GM12865 (cell line): Measurements from ENCODE around the gene RGS4.
"Not testable (repeated sequence)": the region's sequence is repeated elsewhere in the genome, so short reads cannot be mapped to it uniquely, and the experiment has no call there.

Experiments used
- DNase-seq: peaks from one replicate; pipeline ENCODE4 v3.0.0; 2010; ENCODE audit warnings: low read depth
- H3K4me3 ChIP-seq: 2 replicates; pipeline ENCODE4 v1.5.1; 2011; ENCODE audit warnings: mild to moderate bottlenecking, low read depth, low read length, control low read depth
- CTCF ChIP-seq: IDR thresholded peaks from 2 replicates; pipeline ENCODE4 v1.5.1; 2011; ENCODE audit warnings: low read length, control low read depth, low read depth, inconsistent platforms; ENCODE audit not compliant: insufficient read depth; ENCODE audit errors: missing control alignments

Gene RGS4

DNA sequence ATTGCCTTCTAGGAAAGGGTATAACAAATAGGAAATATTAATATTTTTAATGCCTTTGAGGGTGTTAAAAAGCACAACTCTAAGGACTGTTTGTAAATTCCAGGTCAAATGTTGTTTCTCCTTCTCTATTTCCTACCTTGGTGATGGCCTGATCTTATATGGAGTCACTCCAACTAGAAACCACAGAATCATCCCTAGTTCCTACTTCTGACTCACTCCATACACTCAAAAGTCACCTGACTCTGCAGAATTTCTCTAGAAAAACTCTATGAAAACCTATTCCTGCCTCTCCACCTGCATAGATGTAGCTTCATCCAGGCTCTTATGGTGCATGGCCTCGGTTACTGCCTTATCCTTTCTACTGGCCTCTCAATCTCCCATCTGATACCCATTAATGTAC, 14.5 kb downstream of the RGS4 start:
- TF ChIP-seq CTCF = no peak
- DNase-seq = no peak
- no peak overlapping the region for H3K4me3 ChIP-seq

GRCh38 chr1:163084330-163084729, 15.2 kb downstream of the RGS4 start:
- DNase-seq = no peak
- no peak overlapping the region for H3K4me3 ChIP-seq
- no peak for TF ChIP-seq CTCF

- no peak for DNase-seq
- no peak for TF ChIP-seq CTCF
- no peak overlapping the region for H3K4me3 ChIP-seq
Observed at GRCh38 chr1:163085041-163085903, 16.1 kb downstream of the RGS4 start.

DNA sequence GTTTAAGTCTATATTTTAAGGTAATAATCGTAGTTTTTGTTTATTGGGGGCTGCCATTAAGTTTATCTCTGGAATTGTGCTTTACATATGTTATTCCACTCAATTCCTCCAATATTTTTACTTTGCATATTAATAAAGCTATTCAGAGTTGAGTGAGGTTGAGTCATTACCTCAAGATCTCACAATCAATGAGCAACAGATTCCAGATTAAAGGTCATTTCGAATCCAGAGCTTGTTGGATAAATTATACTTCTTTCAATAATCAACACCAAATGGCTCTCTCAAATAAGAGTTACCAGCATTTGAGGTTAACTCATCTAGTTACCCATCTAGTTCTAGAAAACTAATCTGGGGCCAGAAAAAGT, 16.7 kb downstream of the RGS4 start:
- no peak for TF ChIP-seq CTCF
- H3K4me3 ChIP-seq = no peak overlapping the region
- no peak for DNase-seq

GRCh38 chr1:163089117-163089516, 20.0 kb downstream of the RGS4 start:
- H3K4me3 ChIP-seq, DNase-seq: not testable (repeated sequence)

DNA sequence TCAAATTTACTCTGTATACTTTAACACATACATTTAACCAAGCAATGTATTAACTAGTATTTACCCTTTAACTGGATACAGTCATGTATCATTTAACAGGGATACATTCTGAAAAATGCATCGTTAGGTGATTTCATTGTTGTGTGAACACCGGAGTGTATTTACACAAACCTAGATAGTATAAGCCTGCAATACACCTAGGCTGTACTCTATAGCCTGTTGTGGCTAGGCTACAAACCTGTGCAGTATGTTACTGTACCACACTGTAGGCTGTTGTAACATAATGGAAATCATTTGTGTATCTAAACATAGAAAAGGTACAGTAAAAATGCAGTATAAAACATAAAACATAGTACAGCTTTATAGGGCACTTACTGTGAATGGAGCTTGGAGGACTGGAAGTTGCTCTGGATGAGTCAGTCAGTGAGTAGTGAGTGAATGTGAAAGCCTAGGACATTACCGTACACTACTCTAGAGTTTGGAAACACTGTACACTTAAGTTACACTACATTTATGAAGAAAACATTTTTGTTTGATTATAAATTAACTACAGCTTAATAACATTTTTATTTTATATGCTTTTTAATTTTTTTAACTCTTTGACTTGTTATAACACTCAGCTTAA, 21.3 kb downstream of the RGS4 start:
- H3K4me3 ChIP-seq = no peak overlapping the region
- no peak for TF ChIP-seq CTCF
- no peak for DNase-seq

DNA sequence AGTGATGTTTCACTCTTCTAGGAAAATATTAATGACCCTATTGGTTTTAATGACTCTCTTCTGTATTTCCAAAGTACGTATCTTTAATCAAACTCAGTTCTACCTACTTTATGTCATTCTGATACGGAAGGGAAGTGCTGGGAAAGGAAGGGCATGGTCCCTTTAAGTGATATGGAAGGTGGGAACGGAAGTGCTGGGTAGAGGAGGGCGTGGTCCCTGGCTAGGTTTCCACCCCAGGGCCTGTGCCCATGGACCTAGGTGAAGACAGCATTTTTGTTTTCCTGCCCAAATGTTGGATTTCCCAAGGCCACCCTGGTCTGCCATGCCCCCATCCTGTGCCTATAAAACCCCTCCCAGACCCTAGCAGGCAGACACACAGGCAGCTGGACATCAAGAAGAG, 24.0 kb downstream of the RGS4 start:
- no peak for DNase-seq
- TF ChIP-seq CTCF = no peak

More for the DNA sequence above, 24.0 kb downstream of the RGS4 start:
- no peak overlapping the region for H3K4me3 ChIP-seq
